ENCODE results near the gene AMER3.

AMER3 gene

GRCh38 chr2:130749641-130750040 is 5.7 kb upstream of the AMER3 start:
- no peak overlapping the region for H3K27ac ChIP-seq
- no peak overlapping the region for H3K4me3 ChIP-seq

- H3K4me3 ChIP-seq, result no peak overlapping the region
- H3K27ac ChIP-seq, result no peak overlapping the region
Measured at GRCh38 chr2:130754811-130755210, 529 bp upstream of the AMER3 start.

GRCh38 chr2:130756053-130756873 is 923 bp downstream of the AMER3 start:
- Histone ChIP-seq H3K27ac (no peak overlapping the region), H3K4me3 (peak overlapping the region in 1 of 7 experiments; percentile 32)

GRCh38 chr2:130756874-130757668 is 1.7 kb downstream of the AMER3 start:
- H3K27ac ChIP-seq, result no peak overlapping the region
- no peak overlapping the region for H3K4me3 ChIP-seq

GRCh38 chr2:130759906-130760753 is 4.8 kb downstream of the AMER3 start:
- no peak overlapping the region for H3K27ac ChIP-seq
- no peak overlapping the region for H3K4me3 ChIP-seq

GRCh38 chr2:130760754-130761751 is 5.7 kb downstream of the AMER3 start:
- Histone ChIP-seq H3K27ac (no peak overlapping the region), H3K4me3 (no peak overlapping the region)

- Histone ChIP-seq H3K4me3 (no peak overlapping the region), H3K27ac (no peak overlapping the region)
Measured at GRCh38 chr2:130762031-130762909, 6.9 kb downstream of the AMER3 start.

- no peak overlapping the region for H3K4me3 ChIP-seq
- no peak overlapping the region for H3K27ac ChIP-seq
Measured at GRCh38 chr2:130762910-130763385, 7.6 kb downstream of the AMER3 start.

GRCh38 chr2:130763405-130763804 is 8.1 kb downstream of the AMER3 start:
- Histone ChIP-seq H3K27ac (no peak overlapping the region), H3K4me3 (no peak overlapping the region)

GRCh38 chr2:130764035-130764820 is 8.9 kb downstream of the AMER3 start:
- H3K4me3 ChIP-seq, result no peak overlapping the region

GRCh38 chr2:130764821-130765115 is 9.4 kb downstream of the AMER3 start:
- Histone ChIP-seq H3K4me3 (no peak overlapping the region), H3K27ac (no peak overlapping the region)

More at GRCh38 chr2:130764035-130764820, 8.9 kb downstream of the AMER3 start:
- no peak overlapping the region for H3K27ac ChIP-seq

- Histone ChIP-seq H3K27ac (no peak overlapping the region), H3K4me3 (no peak overlapping the region)
Measured at GRCh38 chr2:130765464-130765863, 10.1 kb downstream of the AMER3 start.

GRCh38 chr2:130766037-130766436 is 10.7 kb downstream of the AMER3 start:
- Histone ChIP-seq H3K27ac (no peak overlapping the region), H3K4me3 (no peak overlapping the region)

GRCh38 chr2:130766711-130767407 is 11.5 kb downstream of the AMER3 start:
- H3K27ac ChIP-seq, result no peak overlapping the region
- H3K4me3 ChIP-seq, result no peak overlapping the region

- no peak overlapping the region for H3K27ac ChIP-seq
- H3K4me3 ChIP-seq, result no peak overlapping the region
Measured at GRCh38 chr2:130767408-130767775, 12.1 kb downstream of the AMER3 start.

GRCh38 chr2:130768191-130768855 is 13.0 kb downstream of the AMER3 start:
- H3K4me3 ChIP-seq, result no peak overlapping the region
- H3K27ac ChIP-seq, result no peak overlapping the region

Data from skin epidermis (tissue), 12 donors.